GM18517 (cell line): ENCODE results near the gene HSPA5.
"Not testable (repeated sequence)": the region's sequence is repeated elsewhere in the genome, so short reads cannot be mapped to it uniquely, and the experiment has no call there.

Source experiments
- ATAC-seq: cut with Tn5 transposase; IDR thresholded peaks from one replicate; pipeline ENCODE4 v1.9.1; 2021; ENCODE audit warnings: mild to moderate bottlenecking, moderate library complexity; ENCODE audit not compliant: unreplicated experiment

HSPA5 gene

DNA sequence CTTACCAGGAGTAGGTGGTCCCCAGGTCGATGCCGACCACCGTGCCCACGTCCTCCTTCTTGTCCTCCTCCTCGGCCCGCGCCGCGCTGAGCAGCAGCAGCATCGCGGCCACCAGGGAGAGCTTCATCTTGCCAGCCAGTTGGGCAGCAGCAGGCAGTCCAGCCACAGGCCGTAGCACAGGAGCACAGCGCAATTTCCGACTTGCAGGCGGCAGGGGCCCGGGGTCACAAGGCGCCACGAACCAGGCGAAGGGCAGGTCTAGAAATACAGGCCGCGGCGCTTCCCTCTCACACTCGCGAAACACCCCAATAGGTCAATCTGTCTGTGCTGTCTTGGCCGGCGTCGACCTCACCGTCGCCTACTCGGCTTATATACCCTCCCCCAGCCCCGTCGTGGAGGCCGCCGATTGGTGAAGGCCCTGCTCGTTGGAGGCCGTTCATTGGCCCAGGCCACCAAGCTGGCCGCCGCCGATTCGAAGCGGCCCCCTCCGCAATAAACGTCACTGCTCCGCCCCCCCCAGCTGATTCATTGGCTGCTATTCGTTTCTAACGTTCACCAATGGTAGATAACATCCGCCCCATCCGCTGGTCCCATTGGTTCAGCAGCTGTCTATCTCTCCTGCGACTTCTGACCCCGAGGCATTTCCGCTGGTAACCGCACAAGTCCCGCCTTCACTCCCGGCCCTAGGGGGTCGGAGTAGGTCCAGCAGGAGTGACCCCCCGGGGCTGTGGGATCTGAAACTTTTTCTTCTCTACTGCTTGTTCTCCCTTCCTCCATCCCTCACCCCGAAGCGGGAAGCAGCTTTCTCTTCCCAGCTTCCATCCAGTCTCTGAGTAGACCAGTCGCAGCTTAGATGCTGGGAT is at the start of gene HSPA5:
Gene HSPA5 (minus strand): TSS at position 344 of the 863 bp plus-strand sequence. CDS start 217 bp downstream, at position 127.
- ATAC-seq, result peak; percentile 90

DNA sequence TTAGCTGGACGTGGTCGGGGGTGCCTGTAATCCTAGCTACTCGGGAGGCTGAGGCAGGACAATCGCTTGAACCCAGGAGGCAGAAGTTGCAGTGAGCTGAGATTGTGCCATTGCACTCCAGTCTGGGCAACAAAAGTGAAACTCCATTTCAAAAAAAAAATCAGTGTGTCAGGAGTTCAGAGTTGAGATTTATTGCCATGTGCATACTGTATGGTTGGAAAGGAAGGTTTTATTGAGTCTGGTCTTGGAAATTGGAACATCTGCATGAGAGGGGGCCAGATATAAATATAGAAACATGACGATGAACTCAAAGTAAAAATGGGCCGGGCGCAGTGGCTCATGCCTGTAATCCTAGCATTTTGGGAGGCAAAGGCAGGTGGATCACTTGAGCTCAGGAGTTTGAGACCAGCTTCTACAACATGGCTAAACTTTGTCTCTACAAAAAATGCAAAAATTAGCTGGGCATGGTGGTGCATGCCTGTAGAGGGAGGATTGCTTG is 45.8 kb upstream of the HSPA5 start:
- ATAC-seq, result not testable (repeated sequence)

DNA sequence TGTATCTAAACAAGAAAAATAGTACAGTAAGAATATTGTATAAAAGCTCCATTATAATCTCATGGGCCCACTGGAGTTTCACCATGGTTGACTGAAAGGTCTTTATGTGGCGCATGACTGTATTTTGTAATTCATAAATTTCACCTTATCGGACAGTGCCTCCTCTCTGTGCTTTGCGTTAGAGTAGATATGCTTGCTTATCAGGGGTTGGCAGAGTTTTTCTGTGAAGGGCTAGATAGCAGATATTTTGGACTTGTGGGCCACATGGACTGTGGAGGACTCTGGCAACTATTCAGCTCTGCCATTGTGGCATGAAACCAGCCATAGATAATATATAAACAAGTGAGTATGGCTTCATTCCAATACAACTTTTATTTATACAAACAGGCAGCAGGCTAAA is 43.7 kb upstream of the HSPA5 start:
- ATAC-seq, result no peak

DNA sequence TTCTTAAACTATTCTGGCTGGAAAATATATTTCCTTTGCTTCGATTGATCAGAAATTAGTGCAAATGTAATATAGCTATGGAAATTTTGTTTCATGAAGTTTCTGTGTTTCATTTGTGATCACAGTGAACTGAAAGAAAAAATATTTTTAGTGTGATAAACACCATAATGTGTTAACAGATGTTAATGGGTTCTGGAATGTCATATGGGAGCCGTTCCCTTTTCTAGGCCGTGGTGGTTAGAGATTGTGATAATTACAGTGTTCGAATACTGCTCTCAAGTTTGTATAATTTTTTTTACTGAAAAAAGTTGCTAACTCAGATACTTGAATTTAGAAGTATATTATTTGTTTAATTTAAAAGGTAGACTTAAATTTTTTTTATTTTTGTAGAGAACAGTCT is 39.8 kb upstream of the HSPA5 start:
- no peak for ATAC-seq

- ATAC-seq, result no peak
Measured at GRCh38 chr9:125277411-125277810, 36.3 kb upstream of the HSPA5 start.

DNA sequence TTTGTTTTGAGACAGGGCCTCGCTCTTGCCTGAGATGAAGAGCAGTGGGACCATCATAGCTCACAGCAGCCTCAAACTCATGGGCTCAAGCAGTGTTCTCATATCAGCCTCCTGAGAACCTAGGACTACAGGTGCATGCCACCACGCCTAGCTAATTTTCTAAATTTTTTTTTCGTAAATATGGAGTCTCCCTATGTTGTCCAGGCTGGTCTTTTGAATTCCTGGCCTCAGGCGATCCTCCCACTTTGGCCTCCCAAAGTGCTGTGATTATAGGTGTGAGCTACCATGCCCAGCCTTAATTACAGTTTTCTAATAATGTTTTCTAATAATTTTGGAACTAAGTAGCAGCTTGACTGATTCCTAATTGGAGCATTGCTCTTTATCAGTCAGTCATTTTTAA is 35.6 kb upstream of the HSPA5 start:
- ATAC-seq, result no peak

- ATAC-seq, result no peak
Measured at GRCh38 chr9:125272697-125273096, 31.6 kb upstream of the HSPA5 start.

DNA sequence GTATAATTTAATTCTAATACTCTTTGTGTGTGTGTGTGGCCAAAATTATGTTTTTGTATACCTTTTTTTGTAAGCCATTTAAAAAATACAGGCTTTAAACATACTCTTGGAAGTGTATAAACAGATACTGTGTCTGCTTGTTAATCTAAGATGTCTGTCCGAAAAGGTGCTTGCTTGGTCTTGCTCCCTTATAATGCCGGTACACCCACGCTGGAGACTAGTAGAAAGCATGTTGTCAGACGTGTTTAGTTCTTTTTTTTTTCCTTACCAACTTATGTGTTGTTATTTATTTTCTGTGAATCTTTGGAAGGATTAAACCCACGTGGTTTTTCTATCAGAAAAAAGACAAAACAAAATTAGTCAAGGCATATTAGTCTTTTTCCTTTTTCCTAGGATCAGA is 29.9 kb upstream of the HSPA5 start:
- ATAC-seq, result no peak

DNA sequence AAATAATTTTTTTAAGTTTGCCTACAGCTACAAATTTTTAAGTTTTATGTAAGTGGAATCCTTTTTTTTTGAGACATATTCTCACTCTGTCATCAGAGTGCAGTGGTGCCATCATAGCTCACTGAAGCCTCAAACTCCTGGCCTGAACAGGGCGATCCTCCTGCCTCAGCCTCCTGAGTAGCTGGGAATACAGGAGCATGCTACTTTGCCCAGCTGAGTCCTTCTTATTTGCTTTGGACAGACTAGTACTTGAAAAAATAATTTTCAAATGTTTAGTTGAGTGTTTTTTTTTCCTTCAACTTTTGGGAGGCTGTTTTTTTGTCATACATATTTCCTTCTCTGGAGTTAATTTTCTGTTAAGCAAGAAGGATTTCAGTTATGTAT is 27.9 kb upstream of the HSPA5 start:
- ATAC-seq, result no peak

DNA sequence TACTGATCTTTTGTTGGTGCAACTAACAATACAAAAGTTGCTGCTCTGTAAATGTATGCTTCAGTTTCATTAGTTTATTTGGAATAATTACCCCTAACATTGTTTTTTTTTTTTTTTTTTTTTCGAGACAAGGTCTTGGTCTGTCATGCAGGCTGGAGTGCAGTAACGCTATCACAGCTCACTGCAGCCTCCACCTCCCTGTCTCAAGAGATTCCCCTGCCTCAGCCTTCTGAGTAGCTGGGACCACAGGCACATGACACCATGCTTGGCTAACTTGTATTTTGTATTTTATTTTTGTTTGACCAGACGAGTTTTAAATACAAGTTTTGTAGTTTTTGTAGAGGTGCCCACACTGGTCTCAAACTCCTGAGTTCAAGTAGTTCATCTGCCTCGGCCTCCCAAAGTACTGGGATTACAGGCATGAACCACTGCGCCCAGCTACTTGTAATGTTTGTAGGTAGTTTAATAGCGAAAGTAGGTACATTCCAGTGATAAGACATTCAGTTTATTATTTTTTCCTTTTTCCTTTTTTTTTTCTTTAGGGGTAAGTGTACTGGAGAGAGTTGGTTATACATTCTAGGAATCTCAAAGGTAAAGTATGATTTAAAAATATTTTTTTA is 27.4 kb upstream of the HSPA5 start:
- ATAC-seq, result no peak

DNA sequence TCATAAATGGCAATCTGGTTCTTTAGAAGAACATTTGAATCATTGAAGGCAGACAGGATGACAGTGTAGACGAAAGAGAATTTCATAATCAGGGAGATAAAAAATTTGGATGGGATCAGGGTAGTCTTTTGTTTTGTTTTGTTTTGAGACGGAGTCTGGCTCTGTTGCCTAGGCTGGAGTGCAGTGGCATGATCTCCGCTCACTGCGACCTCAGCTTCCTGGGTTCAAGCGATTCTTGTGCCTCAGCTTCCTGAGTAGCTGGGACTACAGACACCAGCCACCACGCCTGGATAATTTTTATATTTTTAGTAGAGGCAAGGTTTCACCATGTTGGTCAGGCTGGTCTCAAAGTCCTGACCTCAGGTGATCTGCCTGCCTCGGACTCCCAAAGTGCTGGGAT is 22.9 kb upstream of the HSPA5 start:
- ATAC-seq, result not testable (repeated sequence)

- peak; percentile 12 for ATAC-seq
Measured at GRCh38 chr9:125262294-125262991, 21.3 kb upstream of the HSPA5 start.

DNA sequence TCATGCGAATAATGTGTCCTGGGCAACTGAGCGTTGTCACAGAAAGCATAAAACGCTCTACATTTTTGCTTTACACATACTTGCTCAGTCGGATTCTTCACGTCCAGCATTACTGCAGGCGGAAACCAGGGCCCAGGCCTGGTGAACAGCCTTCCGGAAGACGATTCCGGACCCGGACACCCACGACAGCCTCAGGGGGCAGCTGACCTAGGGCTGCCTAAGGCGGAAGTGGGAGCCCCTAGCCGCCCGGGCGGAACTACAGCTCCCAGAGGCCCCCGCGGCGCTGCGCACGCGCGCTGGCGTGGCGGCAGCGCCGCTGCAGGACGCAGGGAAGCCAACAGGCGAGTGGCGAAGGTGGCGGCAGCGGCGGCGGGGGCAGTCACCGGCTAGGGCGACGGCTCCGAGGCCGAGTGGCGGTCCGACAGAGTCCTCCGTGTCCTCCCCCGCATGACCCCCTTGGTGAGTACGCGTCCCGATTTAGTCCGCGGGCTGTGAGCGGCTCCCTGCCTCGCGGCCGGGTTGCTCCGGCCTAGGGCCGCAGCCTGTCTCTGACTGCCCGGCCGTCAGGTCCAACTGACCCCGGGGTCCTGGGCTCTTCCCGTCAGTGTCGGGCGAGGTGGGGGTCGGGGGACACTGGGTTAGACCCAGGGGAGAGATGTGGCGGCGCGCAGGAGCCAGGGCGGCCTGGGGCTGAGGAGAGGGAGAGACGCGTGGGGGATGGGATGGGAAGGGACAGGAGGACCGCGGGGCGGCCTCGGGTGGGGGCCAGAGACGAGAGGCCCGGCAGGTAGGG is 20.6 kb upstream of the HSPA5 start, which contains the start of gene GAPVD1:
Gene GAPVD1 (plus strand): TSS at position 326 of the 793 bp plus-strand sequence. CDS start 37,096 bp downstream, outside the sequence.
- ATAC-seq, result peak; percentile 75

DNA sequence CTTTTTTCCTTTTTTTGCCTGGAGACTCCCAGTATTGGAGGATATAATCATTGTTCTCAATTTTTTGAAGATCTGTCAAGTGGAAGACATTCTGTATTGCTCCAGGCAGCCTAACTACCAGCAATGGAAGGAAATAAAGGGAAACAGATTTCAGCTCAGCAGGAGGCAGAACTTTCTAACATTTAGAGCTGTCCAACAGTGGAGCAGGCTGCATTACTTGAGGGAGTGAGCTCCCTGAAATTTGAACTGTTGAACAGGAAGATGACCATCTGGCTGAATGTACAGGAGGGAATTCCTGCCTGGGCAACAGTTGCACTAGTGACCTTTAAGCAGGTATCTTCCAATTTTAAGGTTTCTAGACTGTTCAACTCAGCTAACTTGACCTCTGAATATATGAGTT is 19.4 kb upstream of the HSPA5 start:
- ATAC-seq, result no peak

DNA sequence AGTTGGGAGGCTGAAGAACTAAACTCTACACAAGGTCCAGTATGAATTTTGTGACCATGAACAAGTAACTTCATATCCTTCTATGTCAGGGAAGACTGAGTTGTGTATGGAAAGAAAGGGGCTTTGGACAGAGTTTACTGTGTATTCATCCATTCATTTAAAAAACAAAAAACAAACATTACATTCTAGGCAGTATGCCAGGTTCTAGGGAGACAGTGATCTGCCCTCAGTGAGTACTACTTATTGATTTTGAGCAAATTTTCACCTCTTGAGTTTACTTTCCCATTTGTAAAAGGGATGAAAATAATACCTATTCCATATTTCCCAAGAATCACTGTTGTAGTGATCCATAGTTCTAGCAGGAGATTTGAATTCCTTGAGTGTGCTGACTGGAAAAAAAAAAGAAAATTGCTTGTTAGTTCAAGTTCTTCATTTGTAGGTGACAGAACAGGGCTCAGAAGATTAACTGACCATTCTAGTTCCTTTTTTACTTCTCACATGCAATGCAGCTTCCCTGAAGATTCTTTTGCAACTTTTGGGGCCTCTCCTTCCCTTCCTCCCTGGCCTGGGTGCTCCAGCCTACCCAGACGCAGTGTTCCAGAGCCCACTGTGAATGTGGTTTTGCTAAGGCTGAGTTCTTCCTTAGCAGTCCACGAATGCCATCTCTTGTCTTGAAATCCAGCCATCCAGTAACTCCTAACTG is 17.8 kb upstream of the HSPA5 start:
- no peak for ATAC-seq

DNA sequence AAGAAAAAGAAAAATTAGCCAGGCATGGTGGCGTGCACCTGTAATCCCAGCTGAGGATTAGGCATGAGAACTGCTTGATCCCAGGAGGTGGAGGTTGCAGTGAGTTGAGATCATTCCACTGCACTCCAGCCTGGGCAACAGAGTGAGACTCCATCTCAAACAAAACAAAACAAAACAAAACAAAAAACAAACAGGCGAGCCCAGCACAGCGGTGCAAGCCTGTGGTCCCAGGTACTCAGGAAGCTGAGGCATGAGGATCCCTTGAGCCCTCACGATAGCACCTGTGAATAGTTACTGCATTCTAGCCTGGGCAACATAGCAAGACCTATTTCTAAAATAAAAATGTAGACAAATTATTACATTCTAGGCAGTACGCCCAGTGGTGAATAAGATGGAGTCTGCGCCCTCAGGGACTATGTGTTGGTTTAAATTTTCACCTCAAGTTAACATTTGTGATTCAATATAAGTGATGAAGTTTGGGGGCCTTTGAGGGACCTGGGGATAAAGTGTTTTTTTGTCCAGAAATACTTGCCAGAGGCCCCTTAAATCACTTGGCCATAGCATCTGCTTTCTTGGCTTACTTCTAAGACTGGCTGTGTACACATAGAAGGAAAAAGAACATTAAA is 17.1 kb upstream of the HSPA5 start:
- no peak for ATAC-seq

DNA sequence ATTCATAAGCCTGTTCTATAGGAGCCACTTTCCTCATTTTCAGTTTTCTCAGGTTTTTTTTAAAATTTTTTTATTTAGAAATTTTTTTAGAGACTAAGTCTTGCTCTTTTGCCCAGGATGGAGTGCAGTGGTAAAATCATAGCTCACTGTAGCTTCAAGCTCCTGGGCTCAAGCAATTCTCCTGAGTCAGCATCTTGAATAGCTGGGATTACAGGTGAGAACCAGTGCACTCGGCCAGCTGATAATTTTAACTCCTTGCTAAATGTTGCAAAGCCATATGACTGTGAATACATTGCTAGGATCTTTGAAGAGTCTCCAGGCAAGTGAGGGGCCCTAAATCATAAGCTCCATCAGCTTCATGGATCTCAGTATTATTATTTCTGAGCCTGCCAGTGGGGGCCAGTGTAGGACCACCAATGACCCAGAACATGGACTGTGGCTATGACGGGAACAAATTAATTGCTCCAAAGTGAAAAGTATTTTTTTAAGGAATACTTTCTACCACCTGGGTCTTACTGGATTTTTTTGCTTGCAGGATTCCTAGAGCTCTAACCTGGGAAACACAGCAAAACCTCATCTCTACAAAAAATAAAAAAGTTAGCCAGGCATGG is 14.7 kb upstream of the HSPA5 start:
- no peak for ATAC-seq

GRCh38 chr9:125254231-125254630 is 13.1 kb upstream of the HSPA5 start:
- no peak for ATAC-seq

DNA sequence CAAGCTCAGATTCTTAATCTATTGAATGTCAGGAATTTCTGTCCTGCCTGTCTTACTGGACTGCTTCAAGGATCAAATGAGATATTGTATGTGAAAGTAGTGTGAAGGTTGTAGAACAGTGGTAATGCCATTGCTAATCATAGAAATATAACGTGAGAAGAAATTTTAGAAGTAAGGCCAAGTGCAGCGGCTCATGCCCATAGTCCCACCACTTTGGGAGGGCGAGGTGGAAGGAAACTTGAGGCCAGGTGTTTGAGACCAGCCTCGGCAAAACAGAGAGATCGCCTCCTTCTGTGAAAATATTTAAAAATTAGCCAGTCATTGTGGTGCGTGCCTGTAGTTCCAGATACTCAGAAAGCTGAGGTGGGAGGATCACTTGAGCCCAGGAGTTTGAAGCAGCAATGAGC is 5.1 kb upstream of the HSPA5 start:
- no peak for ATAC-seq
